Stimulated activated CD8-positive, alpha-beta memory T cell treated with anti-CD3 and anti-CD28 coated beads, Interleukin-2, amount 100 ng/mL, for 1 hour (primary cell): ENCODE measurements around the gene CNDP1.
"Not testable (repeated sequence)": the region's sequence is repeated elsewhere in the genome, so short reads cannot be mapped to it uniquely, and the experiment has no call there.

ENCODE experiments used
- DNase-seq, 2 donors: peaks; one replicate each; pipeline ENCODE4 v3.0.0-alpha.2; 2020; ENCODE audit warnings: low read depth in 2 of 2

CNDP1 gene

GRCh38 chr18:74546751-74547530 lies 12.6 kb downstream of the CNDP1 start:
- no peak for DNase-seq

GRCh38 chr18:74547860-74548259 lies 13.6 kb downstream of the CNDP1 start:
- no peak for DNase-seq

- no peak for DNase-seq
Observed at GRCh38 chr18:74549591-74550104, 15.3 kb downstream of the CNDP1 start.

GRCh38 chr18:74550886-74551285 lies 16.6 kb downstream of the CNDP1 start:
- no peak for DNase-seq

DNA sequence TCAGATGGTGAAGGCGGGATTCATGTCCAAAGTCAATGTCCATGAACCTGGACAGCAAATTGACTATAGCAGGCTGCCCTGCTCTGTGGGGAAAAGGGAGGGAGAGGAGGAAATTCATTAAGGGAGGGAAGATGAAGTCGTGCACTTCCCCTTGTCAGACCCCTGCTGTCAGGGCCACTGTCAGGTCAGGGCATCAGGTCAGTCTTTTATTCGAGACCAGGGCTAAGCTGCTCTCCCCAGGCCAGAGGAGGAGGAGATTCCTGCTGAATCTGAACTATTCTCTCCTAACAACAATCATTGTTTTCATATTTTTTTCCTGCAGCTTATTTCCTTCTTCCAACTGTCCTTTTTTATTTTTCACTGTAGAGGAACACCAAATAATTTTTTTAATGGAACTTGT lies 17.2 kb downstream of the CNDP1 start:
- DNase-seq = no peak

DNA sequence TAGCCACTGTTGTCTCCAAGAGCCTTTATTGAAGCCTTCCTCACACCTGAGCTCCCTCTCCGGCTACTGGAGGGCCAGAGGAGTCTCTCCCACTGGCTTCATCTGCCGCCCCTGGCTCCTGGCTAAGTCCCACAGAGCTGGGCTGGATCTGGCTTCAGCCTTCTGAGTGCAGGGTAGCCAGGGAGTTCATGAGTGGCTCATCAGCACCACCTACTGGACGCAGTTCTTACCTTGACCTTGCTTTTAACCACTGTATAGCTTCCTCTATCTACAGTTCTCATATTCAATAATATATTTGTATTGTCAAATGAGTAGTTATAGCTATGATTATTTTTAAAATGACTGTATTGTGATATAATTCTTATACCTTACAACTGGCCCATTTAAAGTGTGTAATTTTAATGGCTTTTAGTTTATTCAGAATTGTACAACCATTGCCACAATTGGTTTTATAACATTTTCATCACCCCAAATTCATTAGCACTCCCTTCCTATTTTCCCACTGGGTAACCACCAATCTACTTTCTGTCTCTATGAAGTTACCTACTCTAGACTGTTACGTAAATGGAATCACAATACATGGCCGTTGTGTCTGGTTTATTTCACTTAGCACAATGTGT lies 17.7 kb downstream of the CNDP1 start:
- DNase-seq = peak; percentile 53 to 59

- no peak for DNase-seq
Observed at GRCh38 chr18:74556126-74556525, 21.8 kb downstream of the CNDP1 start.

DNA sequence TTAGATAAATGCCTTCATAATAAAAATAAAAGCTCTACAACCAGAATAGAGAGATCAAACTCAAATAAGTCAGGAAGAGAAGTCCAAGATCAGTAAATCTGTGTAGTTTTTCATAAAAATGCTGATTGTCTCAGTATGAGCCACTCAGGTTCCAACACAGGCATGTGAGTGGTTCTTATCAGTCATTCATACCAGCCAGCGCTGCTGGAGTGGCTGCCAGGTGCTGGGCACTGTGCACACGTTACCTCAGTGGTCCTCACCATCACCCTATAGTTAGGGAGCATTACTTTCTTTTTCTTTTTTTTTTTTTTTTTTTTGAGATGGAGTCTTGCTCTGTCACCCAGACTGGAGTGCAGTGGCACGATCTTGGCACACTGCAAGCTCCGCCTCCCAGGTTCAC lies 23.8 kb downstream of the CNDP1 start:
- no peak for DNase-seq

DNA sequence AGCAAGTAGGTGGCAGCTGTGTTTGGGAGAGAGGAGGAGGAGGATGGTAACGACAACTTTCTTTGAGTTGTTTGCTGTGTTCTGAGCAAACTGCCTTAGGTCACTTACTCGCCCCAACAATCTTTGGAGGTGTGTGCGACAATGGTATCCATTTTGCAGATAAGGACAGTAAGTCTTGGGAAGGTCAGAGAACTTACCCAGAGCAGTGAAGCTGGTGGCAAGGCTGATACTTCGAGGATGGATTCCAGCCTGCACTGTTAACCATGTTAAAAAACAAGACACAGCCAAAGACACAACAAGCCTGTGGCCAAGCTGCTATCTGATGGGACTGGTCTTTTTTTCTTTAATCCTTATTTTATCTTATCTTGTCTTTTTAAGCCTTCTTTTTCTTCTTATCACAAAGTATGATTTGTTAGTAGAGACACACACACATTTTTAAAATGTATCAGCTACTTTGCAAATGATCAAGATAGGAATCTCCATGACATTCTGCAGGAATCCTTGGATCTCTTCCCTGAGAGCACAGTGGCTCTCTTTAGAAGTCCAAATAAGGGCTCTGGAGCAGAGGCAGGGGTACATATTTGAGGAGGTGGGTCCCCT lies 27.9 kb downstream of the CNDP1 start:
- no peak for DNase-seq

DNA sequence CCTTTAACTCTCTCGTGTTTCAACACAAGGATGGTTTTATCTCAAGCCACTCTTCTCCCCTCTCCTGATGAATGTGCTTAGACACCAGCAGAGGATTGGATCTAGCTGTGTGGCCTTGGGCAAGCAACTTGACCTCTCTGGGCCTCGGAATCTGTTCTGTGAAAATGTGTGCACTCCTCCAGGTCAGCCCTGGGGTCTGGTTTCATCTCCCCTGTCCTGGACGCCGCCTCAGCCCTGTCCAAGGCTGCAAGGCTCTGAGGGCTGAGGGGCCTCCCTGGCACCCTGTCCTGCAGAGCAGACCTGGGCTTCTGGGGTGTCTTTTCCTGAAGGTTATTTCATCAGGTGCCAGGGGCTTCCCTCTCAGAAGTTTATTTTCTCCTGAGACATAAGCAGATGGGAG lies 28.5 kb downstream of the CNDP1 start:
- DNase-seq = no peak

- no peak for DNase-seq
Observed at GRCh38 chr18:74563999-74564398, 29.7 kb downstream of the CNDP1 start.

DNA sequence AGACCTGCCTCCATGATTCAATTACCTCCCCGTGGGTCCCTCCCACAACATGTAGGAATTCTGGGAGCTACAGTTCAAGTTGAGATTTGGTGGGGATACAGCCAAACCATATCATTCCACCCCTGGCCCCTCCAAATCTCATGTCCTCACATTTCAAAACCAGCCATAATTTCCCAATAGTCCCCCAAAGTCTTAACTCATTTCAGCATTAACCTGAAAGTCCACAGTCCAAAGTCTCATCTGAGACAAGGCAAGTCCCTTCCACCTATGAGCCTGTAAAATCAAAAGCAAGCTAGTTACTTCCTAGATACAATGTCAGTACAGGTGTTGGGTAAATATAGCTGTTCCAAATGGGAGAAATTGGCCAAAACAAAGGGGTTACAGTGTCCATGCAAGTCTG lies 30.9 kb downstream of the CNDP1 start:
- DNase-seq = not testable (repeated sequence)

- DNase-seq = not testable (repeated sequence)
Observed at GRCh38 chr18:74565993-74566392, 31.7 kb downstream of the CNDP1 start.

DNA sequence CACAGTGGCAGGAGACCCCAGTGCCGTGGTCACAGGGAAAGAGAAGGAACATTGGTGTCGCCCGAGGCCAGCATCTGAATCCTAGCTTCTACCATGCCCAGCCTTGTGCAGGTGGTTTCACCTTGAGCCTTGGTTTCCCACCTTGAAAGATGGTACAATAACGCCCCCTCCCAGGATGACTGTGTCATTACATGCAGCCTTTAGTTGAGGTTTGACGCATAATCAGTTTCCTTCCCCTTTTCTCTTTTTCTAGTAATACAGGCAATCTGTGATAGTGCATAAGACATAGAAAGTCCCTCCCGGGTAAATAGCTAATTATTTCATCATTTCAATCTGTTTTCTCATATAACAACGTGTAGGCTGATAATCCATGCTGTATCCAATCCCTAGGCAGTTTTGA lies 33.5 kb downstream of the CNDP1 start:
- no peak for DNase-seq

DNA sequence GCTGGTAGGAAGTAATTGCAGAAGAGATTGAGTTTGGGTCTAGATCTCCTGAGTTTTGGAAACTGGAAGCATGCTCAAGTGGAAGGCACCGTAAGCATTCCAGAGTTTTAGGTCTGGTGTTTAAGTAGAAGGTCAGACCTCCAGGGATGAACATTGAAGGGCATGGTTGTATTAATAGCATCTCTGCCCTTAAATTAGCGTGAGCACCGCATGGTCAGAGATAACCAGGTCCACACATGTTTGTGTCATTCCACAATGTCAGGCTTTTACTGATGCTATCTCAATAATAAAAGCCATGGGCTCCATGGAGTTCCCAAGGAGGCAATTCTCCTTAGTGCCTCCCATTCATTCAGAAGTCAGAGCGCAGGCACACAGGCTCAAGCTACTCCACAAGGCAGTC lies 35.1 kb downstream of the CNDP1 start:
- no peak for DNase-seq

DNA sequence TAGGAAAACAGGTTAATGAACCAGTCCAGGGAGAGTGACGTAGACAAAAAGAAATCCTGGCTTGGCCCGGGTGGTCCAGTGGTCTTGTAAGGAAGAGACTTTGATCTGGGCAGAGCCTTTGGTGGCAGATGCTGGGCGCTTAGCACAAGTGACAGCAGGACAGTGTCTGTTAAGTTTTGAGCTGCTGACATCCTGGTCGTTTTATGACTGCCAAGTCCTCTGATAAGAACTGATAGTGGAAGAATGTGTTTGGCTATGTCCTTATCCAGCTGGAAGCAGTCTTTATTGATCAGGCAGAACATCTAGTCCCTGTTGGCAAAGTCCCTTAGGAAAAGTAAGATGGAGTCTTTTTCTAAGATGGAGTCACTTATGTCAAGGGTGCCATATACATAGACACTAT lies 36.0 kb downstream of the CNDP1 start:
- DNase-seq = no peak

- no peak for DNase-seq
Observed at GRCh38 chr18:74571895-74572680, 37.8 kb downstream of the CNDP1 start.

- no peak for DNase-seq
Observed at GRCh38 chr18:74573053-74573452, 38.8 kb downstream of the CNDP1 start.

- DNase-seq = no peak
Observed at GRCh38 chr18:74574916-74575315, 40.6 kb downstream of the CNDP1 start.

- no peak for DNase-seq
Observed at GRCh38 chr18:74577019-74577418, 42.7 kb downstream of the CNDP1 start.

DNA sequence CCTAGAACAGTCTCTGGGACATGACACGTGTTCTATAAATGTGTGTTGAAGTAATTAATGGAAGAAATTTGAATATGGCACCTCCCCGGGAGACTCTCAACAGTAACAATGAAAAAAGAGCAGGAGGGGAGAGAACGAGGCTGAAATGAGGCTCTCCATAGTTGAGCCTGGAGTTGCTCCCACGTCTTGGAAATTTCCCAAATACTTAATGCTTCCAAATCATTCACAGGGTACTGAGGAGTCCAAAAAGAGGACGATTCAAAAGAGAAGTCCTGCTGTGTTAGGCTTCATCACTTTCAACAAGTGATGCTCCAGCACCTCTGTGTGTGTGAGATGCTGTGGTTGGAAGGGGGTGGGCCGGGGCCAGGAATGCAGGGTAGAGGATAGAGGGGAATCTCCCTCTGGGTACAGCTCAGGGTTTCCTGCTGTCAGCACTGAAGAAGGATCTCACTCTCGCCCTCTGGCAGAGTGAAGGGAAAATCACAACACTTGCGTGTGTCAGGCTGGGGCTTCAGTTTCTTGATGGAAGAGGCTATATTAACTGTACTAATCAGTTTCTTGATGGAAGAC lies 45.3 kb downstream of the CNDP1 start:
- DNase-seq = no peak

DNA sequence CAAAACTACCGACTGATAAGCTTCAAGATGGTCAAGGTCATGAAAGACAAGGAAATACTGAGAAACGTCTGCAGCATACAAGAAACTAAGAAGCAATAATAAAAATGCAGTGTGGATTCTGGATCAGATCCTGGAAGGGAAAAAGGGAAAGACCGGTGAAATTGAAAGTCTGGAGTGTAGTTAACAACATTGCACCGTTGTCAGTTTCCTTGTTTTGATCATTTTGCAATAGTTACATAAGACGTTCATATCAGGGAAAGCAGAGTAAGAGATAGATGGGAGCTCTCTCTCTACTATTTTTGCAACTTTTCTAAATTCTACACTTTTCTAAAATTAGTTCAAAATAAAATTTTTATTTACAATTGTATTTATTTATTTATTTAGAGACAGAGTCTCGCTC lies 48.3 kb downstream of the CNDP1 start:
- DNase-seq = no peak
